ENCODE measurements around the gene OSM.

The OSM gene

GRCh38 chr22:30263883-30264282 is 2.8 kb downstream of the OSM start:
- DNase-seq (ENCODE audit: low spot score): no peak

- DNase-seq (ENCODE audit: low spot score): peak; percentile 84
These were observed 3.5 kb downstream of the OSM start for GRCh38 chr22:30262917-30263741.

GRCh38 chr22:30262112-30262511 is 4.5 kb downstream of the OSM start:
- DNase-seq (ENCODE audit: low spot score): no peak

- no peak for DNase-seq (ENCODE audit: low spot score)
These were observed 5.5 kb downstream of the OSM start for GRCh38 chr22:30261134-30261533.

- no peak for DNase-seq (ENCODE audit: low spot score)
These were observed 6.0 kb downstream of the OSM start for GRCh38 chr22:30260682-30261081.

GRCh38 chr22:30260276-30260675 is 6.4 kb downstream of the OSM start:
- no peak for DNase-seq (ENCODE audit: low spot score)

- DNase-seq (ENCODE audit: low spot score): no peak
These were observed 12.3 kb downstream of the OSM start for GRCh38 chr22:30254314-30254713.

- no peak for DNase-seq (ENCODE audit: low spot score)
These were observed 13.3 kb downstream of the OSM start for GRCh38 chr22:30253205-30253852.

GRCh38 chr22:30252411-30253204 is 14.0 kb downstream of the OSM start:
- DNase-seq (ENCODE audit: low spot score): no peak

GRCh38 chr22:30251711-30252110 is 14.9 kb downstream of the OSM start:
- peak; percentile 38 for DNase-seq (ENCODE audit: low spot score)

GRCh38 chr22:30250661-30251267 is 15.9 kb downstream of the OSM start:
- peak; percentile 73 for DNase-seq (ENCODE audit: low spot score)

GRCh38 chr22:30250039-30250565 is 16.5 kb downstream of the OSM start:
- no peak for DNase-seq (ENCODE audit: low spot score)

GRCh38 chr22:30249049-30250038 is 17.3 kb downstream of the OSM start:
- no peak for DNase-seq (ENCODE audit: low spot score)

GRCh38 chr22:30248484-30248883 is 18.2 kb downstream of the OSM start:
- no peak for DNase-seq (ENCODE audit: low spot score)

- no peak for DNase-seq (ENCODE audit: low spot score)
These were observed 18.7 kb downstream of the OSM start for GRCh38 chr22:30247974-30248373.

GRCh38 chr22:30247561-30247960 is 19.1 kb downstream of the OSM start:
- no peak for DNase-seq (ENCODE audit: low spot score)

- DNase-seq (ENCODE audit: low spot score): no peak
These were observed 19.8 kb downstream of the OSM start for GRCh38 chr22:30246814-30247376.

- peak; percentile 74 for DNase-seq (ENCODE audit: low spot score)
These were observed 20.5 kb downstream of the OSM start, which contains the start of gene LIF for GRCh38 chr22:30245985-30246813. TSS of gene LIF (minus strand) at chr22:30246759. CDS start at chr22:30246695, 64 bp downstream.

GRCh38 chr22:30245181-30245984 is 21.3 kb downstream of the OSM start:
- DNase-seq (ENCODE audit: low spot score): no peak
